Stimulated activated CD8-positive, alpha-beta memory T cell treated with anti-CD3 and anti-CD28 coated beads, Interleukin-15, amount 100 ng/mL, for 4 hours (primary cell): ENCODE data around the gene GNAI2.
"Not testable (repeated sequence)": the region's sequence is repeated elsewhere in the genome, so short reads cannot be mapped to it uniquely, and the experiment has no call there.

ENCODE experiments used
- DNase-seq, 2 donors: peaks; one replicate each; pipeline ENCODE4 v3.0.0-alpha.2; 2020; ENCODE audit warnings: low read depth in 2 of 2

Gene GNAI2

DNA sequence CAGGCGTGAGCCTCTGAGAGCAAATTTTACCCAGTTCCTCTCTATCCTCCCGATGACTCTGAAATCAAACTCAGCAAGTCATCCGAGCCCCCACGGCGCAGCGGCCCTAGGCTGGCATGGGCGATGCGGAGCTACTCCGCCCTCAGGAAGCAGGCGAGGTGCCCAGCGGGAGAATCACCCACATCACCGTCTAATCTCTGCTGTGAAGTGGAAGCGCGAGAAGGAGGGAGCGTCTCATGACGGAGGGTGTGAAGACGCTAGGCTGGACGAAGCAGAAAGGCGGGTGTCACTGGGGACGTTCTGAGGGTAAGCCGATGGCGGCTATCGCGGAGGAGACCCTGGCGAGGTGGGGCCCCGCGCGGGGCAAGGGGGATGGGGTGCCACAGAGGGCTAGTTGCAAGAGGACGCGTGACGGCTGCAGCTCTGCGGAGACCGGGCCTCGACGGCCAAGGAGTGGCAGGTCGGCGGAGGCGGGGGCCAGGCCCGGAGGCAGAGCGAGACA lies 9.1 kb upstream of the GNAI2 start:
- no peak for DNase-seq

DNA sequence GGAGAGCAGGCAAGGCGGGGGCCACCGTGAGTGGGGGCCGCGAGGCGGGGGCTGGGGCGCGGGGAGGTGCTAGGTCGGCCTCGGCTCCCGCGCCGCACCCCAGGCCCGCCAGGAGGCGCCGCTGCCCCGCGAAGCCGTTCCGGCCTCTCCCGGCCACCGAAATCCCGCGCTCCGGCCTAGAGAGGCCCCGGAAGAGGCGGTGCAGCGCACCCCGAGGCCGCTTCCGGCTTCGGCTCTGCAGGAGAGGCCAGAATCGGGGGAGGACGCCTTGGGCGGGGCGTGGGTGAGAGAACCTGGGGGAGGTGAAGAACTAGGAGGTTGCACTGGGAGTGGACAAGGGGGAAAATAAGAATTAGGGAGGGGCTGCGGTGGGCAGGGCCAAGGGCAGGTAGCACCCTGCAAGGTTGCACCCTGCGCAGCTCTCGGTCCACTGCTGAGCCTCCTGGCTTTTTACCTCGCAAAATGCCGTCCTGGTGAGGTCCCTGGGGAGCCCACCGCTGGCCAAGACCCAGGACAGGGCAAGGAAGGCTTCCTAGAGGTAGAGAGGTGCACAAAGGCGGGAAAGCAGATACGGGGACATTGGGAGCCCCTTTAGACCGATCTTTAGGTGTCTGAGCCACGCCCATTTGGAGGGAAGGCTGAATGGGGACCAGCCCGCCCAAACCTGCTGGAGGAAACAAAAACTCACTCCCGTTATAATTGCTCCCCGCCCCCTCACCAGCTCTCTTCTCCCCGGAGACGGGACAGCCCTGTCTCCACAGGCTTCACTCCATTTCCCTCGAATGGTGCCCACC lies 8.4 kb upstream of the GNAI2 start:
- DNase-seq: peak; percentile 73 to 81

DNA sequence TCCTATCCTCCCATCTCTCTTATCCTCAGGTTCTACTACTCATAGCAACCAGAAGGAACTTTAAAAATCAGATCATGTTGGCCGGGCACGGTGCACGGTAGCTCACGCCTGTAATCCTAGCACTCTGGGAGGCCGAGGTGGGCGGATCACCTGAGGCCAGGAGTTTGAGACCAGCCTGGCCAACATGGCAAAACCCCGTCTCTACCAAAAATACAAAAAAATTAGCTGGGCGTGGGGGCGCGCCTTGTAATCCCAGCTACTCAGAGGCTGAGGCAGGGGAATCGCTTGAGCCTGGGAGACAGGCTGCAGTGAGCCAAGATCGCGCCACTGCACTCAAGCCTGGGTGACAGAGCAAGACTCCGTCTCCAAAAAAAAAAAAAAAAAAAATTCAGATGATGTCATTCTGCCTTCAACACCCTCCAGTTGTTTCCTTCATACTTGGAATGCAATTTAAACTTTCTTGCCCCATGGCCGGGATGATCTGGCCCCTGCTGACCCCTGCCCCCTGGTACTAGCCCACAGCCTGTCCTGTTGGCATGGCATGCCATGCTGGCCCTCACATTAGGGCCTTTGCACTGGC lies 7.7 kb upstream of the GNAI2 start:
- not testable (repeated sequence) for DNase-seq

DNA sequence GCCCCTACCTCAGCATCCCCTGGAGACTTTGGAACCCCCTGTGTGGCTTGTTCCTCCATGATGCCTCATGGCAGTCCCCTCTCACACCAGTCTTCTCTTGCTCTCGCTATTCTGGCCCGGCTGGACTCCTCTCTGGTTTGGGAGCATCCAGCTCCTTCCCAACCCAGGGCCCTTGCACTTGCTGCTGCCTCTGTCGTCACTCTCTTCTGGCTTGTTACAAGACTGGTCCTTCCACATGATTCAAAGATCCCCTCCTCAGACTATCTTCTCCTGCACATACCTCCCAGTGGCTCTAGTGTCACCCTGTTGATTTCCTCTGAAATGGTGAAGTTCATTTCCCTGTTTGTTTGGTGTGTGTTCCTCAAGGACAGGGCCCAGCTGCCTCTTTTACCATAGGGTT lies 6.5 kb upstream of the GNAI2 start:
- DNase-seq: no peak

DNA sequence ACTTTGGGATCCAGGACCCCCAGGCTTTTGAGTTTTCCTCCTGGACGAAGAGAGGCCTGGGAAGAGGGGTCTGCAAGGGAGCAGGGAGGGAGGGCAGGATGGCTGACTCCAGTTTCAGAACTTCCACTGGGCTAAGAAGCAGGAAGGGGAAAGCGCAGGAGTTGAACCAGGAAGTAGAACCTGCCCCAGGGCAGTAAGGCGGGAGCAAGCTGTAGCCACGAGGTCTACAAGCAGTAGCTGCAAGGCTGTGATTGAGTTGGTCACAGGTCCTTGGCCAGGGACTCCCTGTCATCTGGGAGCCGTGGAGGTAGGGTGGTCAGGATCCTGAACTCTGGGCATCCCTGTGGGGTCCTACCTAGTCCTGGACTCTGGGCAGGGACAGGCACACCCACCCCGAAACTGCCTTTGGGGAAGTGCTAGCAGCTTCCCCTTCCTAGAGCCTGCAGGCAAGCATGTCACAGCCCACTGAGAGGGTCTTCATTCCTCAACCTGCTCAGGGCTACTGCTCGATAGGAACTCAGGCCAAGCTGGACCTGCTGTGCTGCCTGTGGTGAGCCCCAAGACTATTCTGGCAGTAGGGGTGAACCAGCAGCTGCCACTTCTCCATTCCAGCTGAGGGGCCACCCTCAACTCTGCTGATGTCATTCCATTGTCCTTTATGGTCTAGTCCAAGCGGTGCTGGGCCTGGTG lies 5.8 kb upstream of the GNAI2 start:
- DNase-seq: no peak

DNA sequence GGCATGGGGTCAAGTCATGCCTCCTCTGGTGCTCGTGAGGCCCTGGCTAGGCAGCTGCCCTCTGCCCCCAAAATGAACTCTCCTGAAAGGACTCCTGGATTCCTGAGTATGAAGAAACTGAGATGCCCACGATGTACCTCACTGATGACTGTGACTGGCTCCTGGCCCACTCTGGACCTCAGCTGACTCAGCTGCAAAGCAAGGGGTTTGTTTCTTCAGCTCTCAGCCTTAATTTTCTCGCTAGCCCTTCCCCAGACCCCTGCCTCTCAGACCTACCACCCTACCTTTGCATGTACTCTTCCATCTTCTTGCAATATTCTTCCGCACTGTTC lies 5.2 kb upstream of the GNAI2 start:
- DNase-seq: no peak

DNA sequence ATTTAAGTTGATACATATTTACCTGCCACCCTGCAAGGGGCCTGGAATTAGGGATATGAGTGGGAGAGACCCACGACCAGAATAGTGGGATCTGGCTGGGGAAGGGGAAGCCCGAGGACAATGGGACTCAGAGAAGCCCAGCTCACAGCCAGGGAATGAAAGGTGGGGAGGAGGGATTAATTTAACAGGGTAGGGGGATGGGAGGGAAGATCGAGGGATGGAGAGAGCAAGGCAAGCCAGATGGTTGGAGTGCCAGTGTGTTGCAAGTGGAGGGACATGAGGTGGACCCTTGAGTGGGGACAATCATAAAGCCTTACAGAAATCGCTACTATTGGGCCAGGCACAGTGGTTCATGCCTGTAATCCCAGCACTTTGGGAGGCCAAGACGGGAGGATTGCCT lies 4.4 kb upstream of the GNAI2 start:
- DNase-seq: no peak

DNA sequence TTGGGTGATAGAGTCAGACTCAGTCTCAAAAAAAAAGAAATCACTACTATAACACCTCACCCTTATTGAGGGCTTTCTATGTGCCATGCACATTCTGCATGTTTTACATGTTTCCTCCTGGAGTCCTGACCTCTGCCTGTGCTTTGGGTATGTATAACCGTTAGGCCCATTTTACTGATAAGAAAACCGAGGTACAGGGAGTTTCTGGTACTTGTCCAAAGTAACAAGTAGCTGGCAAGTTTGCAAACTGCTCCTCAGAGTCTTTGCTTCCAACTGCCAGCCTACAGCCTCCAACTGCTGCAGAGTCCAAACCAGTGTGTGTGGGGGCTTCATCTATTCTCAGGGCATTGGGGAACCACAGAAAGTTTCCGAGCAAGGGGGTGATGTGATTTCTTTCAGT lies 3.7 kb upstream of the GNAI2 start:
- DNase-seq: no peak

DNA sequence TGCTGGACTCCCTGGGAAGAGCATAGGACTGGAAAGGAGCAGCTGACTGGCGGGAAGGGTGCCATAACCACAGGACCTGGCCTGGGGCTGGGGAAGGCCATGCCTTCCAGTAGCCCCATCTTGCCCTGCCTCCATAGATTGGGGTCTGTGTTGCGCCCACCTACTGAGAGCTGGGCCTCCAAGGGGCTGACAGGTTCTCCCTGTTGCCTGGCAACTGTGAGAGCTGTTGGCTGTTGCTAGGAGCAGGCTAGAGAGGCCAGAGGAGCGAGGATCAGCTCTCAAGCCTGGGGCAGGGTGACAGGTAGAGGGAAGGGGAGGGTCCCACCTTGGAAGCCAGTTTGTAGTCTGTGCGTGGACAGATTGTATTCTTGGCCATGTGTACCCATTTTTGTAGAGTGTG lies 2.8 kb upstream of the GNAI2 start:
- no peak for DNase-seq

DNA sequence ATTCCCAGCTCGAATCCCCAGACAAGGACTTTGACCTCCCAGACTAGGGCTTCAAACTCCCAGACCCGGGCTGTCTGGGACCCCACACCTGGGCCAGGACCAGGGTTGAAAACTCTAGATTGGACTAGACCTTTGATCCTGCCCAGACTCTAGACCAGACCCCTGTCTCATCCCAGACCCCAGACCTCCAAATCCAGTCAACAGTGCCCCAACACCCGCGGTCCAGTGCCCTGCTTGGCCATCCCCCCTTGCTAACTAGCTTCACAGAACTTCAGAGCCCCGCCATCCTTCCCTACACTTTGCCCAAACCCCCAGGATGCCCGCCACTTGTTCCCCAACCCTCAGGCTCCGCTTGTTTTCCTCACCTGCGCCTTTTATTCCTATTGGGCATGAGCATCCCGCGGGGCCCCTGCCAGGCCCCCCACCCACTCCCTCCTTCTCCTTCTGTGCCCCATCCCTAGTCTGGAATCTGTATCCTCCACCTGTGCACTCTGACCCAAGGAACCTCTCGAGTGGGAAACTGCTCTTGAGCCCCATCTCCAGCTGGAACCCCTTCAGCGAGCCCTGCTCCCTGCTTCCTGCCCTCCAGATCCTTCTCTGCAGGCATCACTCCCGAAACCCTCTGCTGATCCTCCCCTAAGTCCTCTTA lies 604 bp downstream of the GNAI2 start:
- DNase-seq: no peak

DNA sequence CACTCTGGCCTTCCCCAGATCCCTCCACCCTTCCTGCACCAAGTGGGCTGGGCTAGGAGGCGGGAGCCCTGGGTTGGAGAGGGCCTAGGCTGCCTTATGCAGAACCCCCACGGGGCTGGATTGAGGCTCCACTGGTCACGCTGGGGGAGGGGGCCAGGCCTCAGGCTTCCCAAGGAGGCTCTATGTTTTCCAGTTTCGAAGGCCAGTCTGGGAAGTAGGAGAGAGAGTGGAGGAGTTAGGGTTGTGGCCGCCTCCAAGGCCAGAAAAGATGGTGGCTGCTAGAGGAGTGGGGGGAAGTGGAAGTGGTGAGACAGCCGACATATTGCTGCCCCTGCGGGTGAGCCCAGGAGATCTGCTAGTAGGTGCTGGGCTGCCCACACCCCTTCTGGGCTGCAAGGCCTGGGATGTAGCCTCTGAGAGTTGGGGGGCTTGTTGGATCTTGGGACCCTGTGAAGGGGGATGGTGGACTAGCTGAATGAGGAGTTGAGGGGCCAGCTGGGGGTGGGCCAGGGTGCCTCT lies 1.2 kb downstream of the GNAI2 start:
- DNase-seq: no peak

DNA sequence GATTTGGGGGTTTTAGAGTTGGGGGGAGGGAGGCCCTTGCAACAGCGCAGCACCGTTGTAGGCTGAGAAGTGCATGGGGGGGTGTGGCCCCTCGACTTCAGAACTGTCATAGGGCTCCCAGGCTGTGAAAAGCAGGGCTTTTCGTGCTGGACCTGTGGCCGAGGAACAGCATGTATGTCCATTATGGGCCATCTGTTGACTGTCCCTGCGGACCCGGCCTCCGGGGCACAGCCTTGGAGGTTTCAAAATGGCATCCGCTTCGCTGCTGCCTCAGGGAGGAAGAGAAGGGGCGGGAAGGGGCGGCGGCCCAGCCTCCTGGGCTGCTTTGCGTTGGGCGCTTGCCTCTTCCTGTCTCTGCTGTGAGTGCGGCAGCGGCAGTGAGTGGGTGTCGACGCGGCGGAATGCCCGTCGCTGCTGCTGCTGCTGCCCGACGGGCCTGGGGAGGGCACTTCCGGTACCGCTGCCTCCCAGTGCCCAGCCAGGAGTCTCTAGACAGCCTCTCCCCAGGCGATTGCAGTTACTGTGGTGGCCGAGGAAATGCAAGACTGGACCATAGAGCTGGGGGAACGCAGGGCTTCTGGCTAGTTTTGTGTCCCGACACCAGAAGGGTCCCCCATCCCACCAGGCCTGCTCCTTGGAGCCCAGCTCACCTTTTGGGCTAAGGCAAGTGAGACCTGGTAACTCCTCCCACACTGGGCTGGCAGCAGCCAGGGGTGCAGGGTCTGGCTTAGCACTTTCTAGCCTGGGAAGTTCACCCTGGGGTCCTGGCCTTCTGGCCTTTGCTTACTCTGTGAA lies 1.9 kb downstream of the GNAI2 start:
- DNase-seq: peak; percentile 74

DNA sequence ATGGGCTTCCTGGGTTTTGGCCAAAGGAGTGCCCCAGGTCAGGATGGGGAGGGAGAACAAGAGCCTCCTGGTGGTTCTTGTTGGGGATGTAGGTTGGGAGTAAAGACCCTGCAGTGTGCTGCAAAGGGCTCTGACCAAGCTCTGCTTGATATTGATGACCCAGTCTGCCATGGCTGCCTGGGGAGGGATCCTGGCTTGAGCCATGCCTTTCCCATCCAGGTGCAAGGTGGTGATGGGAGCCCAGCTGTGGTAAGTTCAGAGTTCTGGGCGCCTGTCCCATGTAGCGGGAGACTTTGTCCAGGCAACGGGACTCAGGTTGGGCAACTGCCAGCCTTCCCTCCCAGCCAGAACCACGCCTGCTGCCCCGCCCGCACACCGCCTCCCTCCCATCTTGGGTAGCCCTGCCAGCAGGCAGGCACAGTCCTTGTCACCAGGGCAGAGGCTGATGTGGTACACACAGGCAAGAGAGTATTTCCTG lies 2.6 kb downstream of the GNAI2 start:
- no peak for DNase-seq

DNA sequence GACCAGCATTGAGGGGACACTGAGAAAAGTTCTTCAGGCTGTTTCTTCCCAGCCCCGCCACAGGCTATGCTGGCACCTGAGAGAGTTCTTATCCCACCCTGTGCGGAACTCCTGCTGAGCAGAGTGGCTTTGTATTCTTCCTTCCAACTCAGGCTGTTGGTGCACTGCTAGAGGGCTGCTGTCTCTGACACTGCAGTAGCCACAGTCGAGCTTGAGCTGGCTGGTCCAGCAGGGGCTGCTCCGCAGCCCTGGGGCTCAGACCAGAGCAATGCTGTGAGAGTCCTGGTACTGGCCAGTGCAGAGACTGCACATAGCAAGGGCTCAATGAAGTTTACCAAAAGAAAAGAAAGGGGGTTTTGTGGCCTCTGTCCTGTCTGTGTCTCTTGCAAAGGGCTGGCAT lies 3.6 kb downstream of the GNAI2 start:
- no peak for DNase-seq

DNA sequence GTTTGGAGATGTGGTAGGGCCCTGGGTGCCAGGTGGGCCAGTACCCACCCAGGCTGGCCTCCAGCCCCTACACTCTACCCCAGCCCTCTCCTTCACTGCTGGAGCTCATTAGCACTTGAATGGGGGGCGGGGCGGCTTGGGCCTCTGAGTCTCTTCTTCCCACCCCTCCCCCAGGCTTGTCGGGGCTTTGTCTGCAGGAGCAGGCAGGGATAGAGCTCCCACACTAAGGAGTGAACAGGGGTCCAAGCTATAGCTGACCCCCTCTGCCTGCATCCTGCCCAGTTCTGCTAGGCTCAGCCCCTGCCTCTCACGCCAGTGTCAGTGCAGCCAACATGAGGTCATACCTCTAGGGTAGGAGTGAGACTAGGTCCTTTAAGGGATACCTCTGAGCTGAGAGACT lies 5.2 kb downstream of the GNAI2 start:
- no peak for DNase-seq

DNA sequence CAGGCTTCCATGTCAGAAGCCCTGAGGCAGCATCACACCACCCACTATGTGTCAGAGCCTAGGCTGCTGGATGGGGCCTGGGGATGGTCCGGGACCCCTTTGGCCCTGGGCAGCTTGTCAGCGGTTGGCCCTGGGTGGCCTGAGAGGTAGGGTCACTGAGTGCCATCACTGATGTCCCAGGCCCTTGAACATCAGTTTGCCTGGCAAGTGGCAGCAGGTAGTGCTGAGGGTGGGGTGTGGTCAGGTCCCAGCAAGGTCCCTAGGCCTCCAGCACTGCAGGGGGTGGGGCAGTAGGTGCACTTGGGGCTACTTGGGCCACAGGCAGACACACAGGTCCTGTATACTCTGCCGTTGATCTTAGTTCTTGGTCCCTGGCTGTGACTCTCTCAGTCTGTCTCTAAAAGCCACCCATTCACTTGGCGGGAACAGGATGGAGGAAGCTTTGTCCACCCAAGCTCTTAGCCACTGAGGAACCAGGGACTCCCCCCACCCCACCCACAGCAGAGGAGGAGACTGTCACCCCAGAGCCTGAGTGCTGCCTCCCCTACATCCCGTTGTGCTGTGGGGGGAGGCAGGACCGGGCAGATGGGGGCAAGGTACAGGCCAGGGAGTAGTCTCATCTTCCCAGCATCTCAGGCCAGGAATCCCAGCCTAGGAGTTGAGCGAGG lies 5.8 kb downstream of the GNAI2 start:
- no peak for DNase-seq

DNA sequence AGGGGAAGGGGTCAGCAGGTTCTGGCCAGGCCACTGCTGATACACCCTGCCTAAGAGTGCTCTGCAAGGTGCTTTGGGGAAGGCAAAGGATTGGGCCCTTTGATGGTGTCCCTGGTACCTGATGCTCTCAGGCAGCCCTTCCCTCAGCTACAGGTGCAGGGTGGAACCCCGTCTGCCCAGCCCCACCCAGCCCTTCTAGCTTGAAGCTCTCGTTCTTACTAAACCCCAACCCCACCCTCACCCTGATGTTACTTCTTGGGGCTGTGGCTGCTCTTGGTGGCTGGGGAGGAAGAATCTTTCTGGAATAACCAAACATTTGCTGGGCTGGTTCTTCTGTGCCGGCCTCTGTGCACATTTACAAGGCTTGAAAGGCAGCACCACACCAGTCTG lies 6.4 kb downstream of the GNAI2 start:
- DNase-seq: no peak

DNA sequence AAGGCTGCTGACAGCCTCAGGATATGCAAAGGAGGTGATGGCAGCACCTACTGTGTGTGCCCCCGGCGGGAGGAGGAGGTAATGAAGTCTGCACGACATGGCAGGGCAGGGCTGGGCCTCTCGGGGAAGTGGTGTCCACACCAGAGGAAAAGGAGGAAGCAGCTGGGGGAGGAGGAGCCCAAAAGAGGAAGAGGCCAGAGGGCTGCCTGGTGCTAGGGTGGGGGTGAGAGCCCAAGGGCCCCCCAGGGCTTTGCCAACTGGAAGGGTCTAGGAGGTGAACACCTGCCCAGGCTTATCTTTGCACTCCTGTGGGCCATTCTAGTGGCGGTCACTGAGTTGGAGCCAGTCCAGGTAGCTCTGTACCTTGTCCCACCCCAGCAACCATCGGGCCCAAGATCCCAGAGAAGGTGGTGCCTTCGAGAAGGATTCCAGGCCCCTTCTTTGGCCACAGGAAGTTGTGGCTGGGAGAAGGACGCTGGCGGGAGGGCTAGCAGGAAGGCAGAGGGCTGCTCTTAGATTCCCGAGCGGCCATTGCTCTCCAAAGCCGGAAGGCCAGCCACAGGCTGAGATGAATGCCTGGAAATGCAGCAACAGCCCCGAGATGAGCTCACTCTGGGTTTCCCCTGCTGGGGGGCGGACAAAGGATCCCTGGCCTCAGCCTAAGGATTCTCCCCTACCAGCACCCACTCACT lies 7.0 kb downstream of the GNAI2 start:
- DNase-seq: no peak

DNA sequence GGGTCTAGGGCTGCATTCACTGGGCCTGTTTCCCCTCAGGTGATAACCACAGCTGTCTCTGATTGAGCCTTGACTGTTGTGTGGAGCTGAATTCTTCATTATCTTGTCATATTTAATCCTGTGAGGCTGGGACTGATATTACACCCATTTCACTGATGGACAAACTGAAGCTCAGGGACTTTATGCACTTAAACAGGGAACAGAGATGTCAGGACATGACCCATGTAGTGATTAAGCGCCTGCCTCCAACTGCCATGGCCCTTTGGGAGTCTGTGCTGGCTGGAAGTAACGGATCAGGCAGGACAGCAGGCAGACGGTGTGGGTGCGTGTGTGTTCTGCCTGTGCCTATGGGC lies 7.5 kb downstream of the GNAI2 start:
- no peak for DNase-seq

DNA sequence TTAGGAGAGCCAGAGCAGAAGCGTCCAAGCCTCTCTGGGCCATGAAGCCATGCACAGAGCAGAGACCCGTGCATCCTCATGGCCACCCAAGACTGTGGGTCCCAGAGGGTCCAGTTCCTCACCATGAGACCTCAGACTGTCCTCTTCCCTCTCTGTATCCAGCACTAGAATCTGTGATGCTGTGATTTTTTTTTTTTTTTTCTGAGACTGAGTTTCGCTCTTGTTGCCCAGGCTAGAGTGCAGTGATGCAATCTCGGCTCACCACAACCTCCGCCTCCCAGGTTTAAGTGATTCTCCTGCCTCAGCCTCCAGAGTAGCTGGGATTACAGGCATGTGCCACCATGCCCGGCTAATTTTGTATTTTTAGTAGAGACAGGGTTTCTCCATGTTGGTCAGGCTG lies 8.8 kb downstream of the GNAI2 start:
- not testable (repeated sequence) for DNase-seq
